Measurements from ENCODE around the gene MARCHF10.

Gene MARCHF10

GRCh38 chr17:62807812-62808575 is at the start of gene MARCHF10:
Gene MARCHF10 (minus strand): TSS chr17:62808314. CDS start chr17:62801735, 6,579 bp downstream.
- H3K79me2 ChIP-seq (ENCODE audit: low read length): no peaks in the 10 kb centered on the region

GRCh38 chr17:62857526-62857925 is 49.4 kb upstream of the MARCHF10 start:
- Histone ChIP-seq H3K36me3 (replicated peaks; ENCODE audit: low read depth, low read length) (no peaks in the 10 kb centered on the region), H4K20me1 (ENCODE audit: insufficient read depth, low read length) (no peaks in the 10 kb centered on the region), H2AFZ (ENCODE audit: low read depth, low read length) (no peak overlapping the region), H3K27me3 (ENCODE audit: low read depth, low read length) (peaks cover 16% of the 10 kb centered on the region), H3K4me3 (ENCODE audit: low read length) (no peak overlapping the region), H3K79me2 (ENCODE audit: low read length) (no peaks in the 10 kb centered on the region), H3K9ac (ENCODE audit: low read length) (no peak overlapping the region), H3K4me1 (ENCODE audit: low read length) (no peaks in the 10 kb centered on the region), H3K4me2 (ENCODE audit: low read length) (no peak overlapping the region), H3K9me3 (ENCODE audit: insufficient read depth, low read length) (no peaks in the 10 kb centered on the region), H3K27ac (ENCODE audit: low read length) (no peak overlapping the region)
- TF ChIP-seq EZH2phosphoT487 (IDR thresholded peaks at IDR 0.05; ENCODE audit: low read depth) (no peak), CTCF (IDR thresholded peaks at IDR 0.05; ENCODE audit: low read depth, low read length) (no peak)

More at GRCh38 chr17:62807812-62808575, at the start of gene MARCHF10:
- Histone ChIP-seq H3K9ac (ENCODE audit: low read length) (no peak within 1 kb of the TSS), H3K4me2 (ENCODE audit: low read length) (peak within 1 kb of the TSS; percentile 64), H4K20me1 (ENCODE audit: insufficient read depth, low read length) (no peaks in the 10 kb centered on the region), H3K4me1 (ENCODE audit: low read length) (peaks cover under 1% of the 10 kb centered on the region; the same call in 1 of the 2 replicates), H3K27ac (ENCODE audit: low read length) (no peak within 1 kb of the TSS), H3K27me3 (ENCODE audit: low read depth, low read length) (no peaks in the 10 kb centered on the region), H2AFZ (ENCODE audit: low read depth, low read length) (no peak within 1 kb of the TSS), H3K9me3 (ENCODE audit: insufficient read depth, low read length) (no peaks in the 10 kb centered on the region), H3K4me3 (ENCODE audit: low read length) (peak within 1 kb of the TSS; percentile 67), H3K36me3 (replicated peaks; ENCODE audit: low read depth, low read length) (no peaks in the 10 kb centered on the region)
- no peak for TF ChIP-seq CTCF (IDR thresholded peaks at IDR 0.05; ENCODE audit: low read depth, low read length)
- TF ChIP-seq EZH2phosphoT487 (IDR thresholded peaks at IDR 0.05; ENCODE audit: low read depth): no peak

- TF ChIP-seq CTCF (IDR thresholded peaks at IDR 0.05; ENCODE audit: low read depth, low read length): no peak
- TF ChIP-seq EZH2phosphoT487 (IDR thresholded peaks at IDR 0.05; ENCODE audit: low read depth): no peak
- Histone ChIP-seq H3K9ac (ENCODE audit: low read length) (no peak overlapping the region), H3K79me2 (ENCODE audit: low read length) (no peaks in the 10 kb centered on the region), H3K4me2 (ENCODE audit: low read length) (no peak overlapping the region), H3K9me3 (ENCODE audit: insufficient read depth, low read length) (no peaks in the 10 kb centered on the region), H4K20me1 (ENCODE audit: insufficient read depth, low read length) (no peaks in the 10 kb centered on the region), H3K27me3 (ENCODE audit: low read depth, low read length) (peaks cover 16% of the 10 kb centered on the region), H3K27ac (ENCODE audit: low read length) (no peak overlapping the region), H2AFZ (ENCODE audit: low read depth, low read length) (no peak overlapping the region), H3K36me3 (replicated peaks; ENCODE audit: low read depth, low read length) (no peaks in the 10 kb centered on the region), H3K4me3 (ENCODE audit: low read length) (no peak overlapping the region), H3K4me1 (ENCODE audit: low read length) (no peaks in the 10 kb centered on the region)
Observed at GRCh38 chr17:62856594-62856993, 48.5 kb upstream of the MARCHF10 start.

GRCh38 chr17:62855156-62855555 is 47.0 kb upstream of the MARCHF10 start:
- 0 out of 2 replicates have a peak overlapping the region, but pooled peaks have one; percentile 13 for H2AFZ ChIP-seq (ENCODE audit: low read depth, low read length)
- H4K20me1 ChIP-seq (ENCODE audit: insufficient read depth, low read length): no peaks in the 10 kb centered on the region
- no peak overlapping the region for H3K4me3 ChIP-seq (ENCODE audit: low read length)
- peaks cover 16% of the 10 kb centered on the region for H3K27me3 ChIP-seq (ENCODE audit: low read depth, low read length)
- no peaks in the 10 kb centered on the region for H3K9me3 ChIP-seq (ENCODE audit: insufficient read depth, low read length)
- TF ChIP-seq EZH2phosphoT487 (IDR thresholded peaks at IDR 0.05; ENCODE audit: low read depth) (no peak), CTCF (IDR thresholded peaks at IDR 0.05; ENCODE audit: low read depth, low read length) (no peak)
- H3K4me2 ChIP-seq (ENCODE audit: low read length): no peak overlapping the region
- H3K27ac ChIP-seq (ENCODE audit: low read length): no peak overlapping the region
- H3K4me1 ChIP-seq (ENCODE audit: low read length): no peaks in the 10 kb centered on the region
- H3K79me2 ChIP-seq (ENCODE audit: low read length): no peaks in the 10 kb centered on the region
- no peaks in the 10 kb centered on the region for H3K36me3 ChIP-seq (replicated peaks; ENCODE audit: low read depth, low read length)
- no peak overlapping the region for H3K9ac ChIP-seq (ENCODE audit: low read length)

Measured in OCI-LY3 (cell line).